Measurements from ENCODE around the gene DGKI.
A peak's percentile ranks its signal among the peaks of the same experiment; 100 is the strongest.

The DGKI gene

GRCh38 chr7:137634356-137634755 lies 212.4 kb downstream of the DGKI start:
- Histone ChIP-seq H3K27me3 (replicated peaks) (no peaks in the 10 kb centered on the region), H3K4me3 (ENCODE audit: low read depth, low read length) (no peak overlapping the region), H3K36me3 (replicated peaks) (no peaks in the 10 kb centered on the region), H3K27ac (no peak overlapping the region)
- TF ChIP-seq, protein P1, sequence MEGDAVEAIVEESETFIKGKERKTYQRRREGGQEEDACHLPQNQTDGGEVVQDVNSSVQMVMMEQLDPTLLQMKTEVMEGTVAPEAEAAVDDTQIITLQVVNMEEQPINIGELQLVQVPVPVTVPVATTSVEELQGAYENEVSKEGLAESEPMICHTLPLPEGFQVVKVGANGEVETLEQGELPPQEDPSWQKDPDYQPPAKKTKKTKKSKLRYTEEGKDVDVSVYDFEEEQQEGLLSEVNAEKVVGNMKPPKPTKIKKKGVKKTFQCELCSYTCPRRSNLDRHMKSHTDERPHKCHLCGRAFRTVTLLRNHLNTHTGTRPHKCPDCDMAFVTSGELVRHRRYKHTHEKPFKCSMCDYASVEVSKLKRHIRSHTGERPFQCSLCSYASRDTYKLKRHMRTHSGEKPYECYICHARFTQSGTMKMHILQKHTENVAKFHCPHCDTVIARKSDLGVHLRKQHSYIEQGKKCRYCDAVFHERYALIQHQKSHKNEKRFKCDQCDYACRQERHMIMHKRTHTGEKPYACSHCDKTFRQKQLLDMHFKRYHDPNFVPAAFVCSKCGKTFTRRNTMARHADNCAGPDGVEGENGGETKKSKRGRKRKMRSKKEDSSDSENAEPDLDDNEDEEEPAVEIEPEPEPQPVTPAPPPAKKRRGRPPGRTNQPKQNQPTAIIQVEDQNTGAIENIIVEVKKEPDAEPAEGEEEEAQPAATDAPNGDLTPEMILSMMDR (IDR thresholded peaks at IDR 0.05; ENCODE audit: low read depth, low read length, missing control alignments): no peak
- DNase-seq: no peak
- in situ Hi-C loops (cut with HindIII; ENCODE audit: low pct_ligation_motif_present, low sequenced_read_pairs): no loop called here

- DNase-seq: no peak
- Histone ChIP-seq H3K36me3 (replicated peaks) (no peaks in the 10 kb centered on the region), H3K4me3 (ENCODE audit: low read depth, low read length) (no peak overlapping the region), H3K27me3 (replicated peaks) (no peaks in the 10 kb centered on the region), H3K27ac (no peak overlapping the region)
- TF ChIP-seq, protein P1 (IDR thresholded peaks at IDR 0.05; ENCODE audit: low read depth, low read length, missing control alignments): no peak
- in situ Hi-C loops (cut with HindIII; ENCODE audit: low pct_ligation_motif_present, low sequenced_read_pairs): no loop called here
Observed at GRCh38 chr7:137633133-137633532, 213.6 kb downstream of the DGKI start.

GRCh38 chr7:137628216-137628615 lies 218.6 kb downstream of the DGKI start:
- TF ChIP-seq, protein P1 (IDR thresholded peaks at IDR 0.05; ENCODE audit: low read depth, low read length, missing control alignments): no peak
- in situ Hi-C loops (cut with HindIII; ENCODE audit: low pct_ligation_motif_present, low sequenced_read_pairs): no loop called here
- no peaks in the 10 kb centered on the region for H3K36me3 ChIP-seq (replicated peaks)
- no peaks in the 10 kb centered on the region for H3K27me3 ChIP-seq (replicated peaks)
- H3K27ac ChIP-seq: no peak overlapping the region
- DNase-seq: no peak
- no peak overlapping the region for H3K4me3 ChIP-seq (ENCODE audit: low read depth, low read length)

- Histone ChIP-seq H3K4me3 (ENCODE audit: low read depth, low read length) (no peak overlapping the region), H3K36me3 (replicated peaks) (no peaks in the 10 kb centered on the region), H3K27ac (no peak overlapping the region), H3K27me3 (replicated peaks) (no peaks in the 10 kb centered on the region)
- peak; percentile 58 for DNase-seq
- TF ChIP-seq, protein P1 (IDR thresholded peaks at IDR 0.05; ENCODE audit: low read depth, low read length, missing control alignments): peak; percentile 89
- in situ Hi-C loops (cut with HindIII; ENCODE audit: low pct_ligation_motif_present, low sequenced_read_pairs): no loop called here
Observed at GRCh38 chr7:137626469-137627067, 220.2 kb downstream of the DGKI start.

- TF ChIP-seq, protein P1 (IDR thresholded peaks at IDR 0.05; ENCODE audit: low read depth, low read length, missing control alignments): peak; percentile 33
- in situ Hi-C loops (cut with HindIII; ENCODE audit: low pct_ligation_motif_present, low sequenced_read_pairs): no loop called here
- DNase-seq: peak; percentile 42
- Histone ChIP-seq H3K27me3 (replicated peaks) (no peaks in the 10 kb centered on the region), H3K27ac (no peak overlapping the region), H3K4me3 (ENCODE audit: low read depth, low read length) (no peak overlapping the region), H3K36me3 (replicated peaks) (no peaks in the 10 kb centered on the region)
Observed at GRCh38 chr7:137625197-137625596, 221.6 kb downstream of the DGKI start.

GRCh38 chr7:137619181-137619580 lies 227.6 kb downstream of the DGKI start:
- Histone ChIP-seq H3K27me3 (replicated peaks) (no peaks in the 10 kb centered on the region), H3K27ac (no peak overlapping the region), H3K4me3 (ENCODE audit: low read depth, low read length) (no peak overlapping the region), H3K36me3 (replicated peaks) (no peaks in the 10 kb centered on the region)
- in situ Hi-C loops (cut with HindIII; ENCODE audit: low pct_ligation_motif_present, low sequenced_read_pairs): loop anchor here (25.0 kb wide), 1 partner anchor 393 kb away; the partner anchor contains the start of gene CREB3L2
- DNase-seq: no peak
- TF ChIP-seq, protein P1 (IDR thresholded peaks at IDR 0.05; ENCODE audit: low read depth, low read length, missing control alignments): no peak

Measured in brain microvascular endothelial cell (primary cell).